Measurements from ENCODE around the gene DNAH17.
A peak's percentile ranks its signal among the peaks of the same experiment; 100 is the strongest.

Gene DNAH17

DNA sequence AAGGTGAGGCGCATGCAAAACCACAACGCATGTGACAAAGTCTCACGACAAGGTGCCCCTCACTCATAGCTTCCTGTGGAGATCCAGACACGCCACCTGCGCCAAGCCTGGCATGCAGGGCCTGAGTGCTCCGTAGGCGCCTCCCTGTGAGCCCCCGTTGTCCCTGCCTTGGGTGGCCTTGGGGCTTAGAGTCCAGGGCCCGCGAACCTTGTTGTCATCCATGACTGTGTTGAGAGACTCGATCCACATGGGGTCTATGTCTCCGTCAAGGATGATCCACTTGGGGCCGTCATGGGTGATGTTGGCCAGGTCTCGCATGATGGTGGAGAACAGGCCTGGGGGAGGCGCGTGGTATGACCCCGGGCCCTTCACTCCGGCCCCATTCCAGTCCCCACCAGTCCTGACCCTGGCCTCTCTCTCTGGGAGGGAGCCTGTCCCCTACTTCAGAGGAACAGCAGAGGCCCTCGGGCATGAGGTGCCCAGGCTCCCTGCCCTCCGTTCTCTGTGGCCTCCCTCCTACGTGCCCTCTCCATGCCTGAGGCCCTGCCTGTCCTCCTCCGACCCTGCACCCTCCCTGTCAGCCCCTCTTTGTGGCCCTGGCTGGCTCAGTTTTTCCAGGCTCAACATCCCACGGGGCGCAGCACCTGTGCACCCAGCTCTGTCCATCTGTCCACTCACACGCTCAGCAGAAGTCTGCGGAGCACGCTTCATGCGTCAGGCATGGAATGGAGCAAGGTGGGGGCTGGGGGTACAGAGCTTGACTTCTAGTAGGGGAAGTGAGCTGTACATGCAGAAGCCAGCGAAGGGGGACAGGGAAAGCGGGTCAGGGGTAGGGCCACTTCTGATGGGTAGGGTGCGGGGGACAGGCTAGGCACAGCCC lies 85.7 kb downstream of the DNAH17 start:
- no peak for DNase-seq

DNA sequence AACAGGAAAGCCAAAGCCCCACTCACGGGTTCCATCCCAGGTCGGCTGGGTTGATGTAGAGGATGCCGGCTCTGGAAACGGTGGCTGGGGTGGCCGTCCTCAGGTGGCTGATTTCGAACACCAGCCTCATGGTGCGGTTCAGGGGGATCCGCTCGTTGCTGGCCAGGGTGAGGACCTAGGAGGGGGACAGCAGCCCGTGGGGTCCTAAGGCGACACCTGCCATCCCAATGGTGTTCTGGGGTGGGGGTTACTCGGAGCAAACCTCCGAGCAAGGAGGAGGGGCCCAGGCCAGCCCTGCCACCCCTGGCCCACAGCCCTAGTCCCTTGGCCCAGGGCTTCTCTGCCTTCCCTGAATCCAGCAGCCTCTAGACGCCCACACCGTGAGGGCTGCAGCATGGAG lies 86.5 kb downstream of the DNAH17 start:
- no peak for DNase-seq

DNA sequence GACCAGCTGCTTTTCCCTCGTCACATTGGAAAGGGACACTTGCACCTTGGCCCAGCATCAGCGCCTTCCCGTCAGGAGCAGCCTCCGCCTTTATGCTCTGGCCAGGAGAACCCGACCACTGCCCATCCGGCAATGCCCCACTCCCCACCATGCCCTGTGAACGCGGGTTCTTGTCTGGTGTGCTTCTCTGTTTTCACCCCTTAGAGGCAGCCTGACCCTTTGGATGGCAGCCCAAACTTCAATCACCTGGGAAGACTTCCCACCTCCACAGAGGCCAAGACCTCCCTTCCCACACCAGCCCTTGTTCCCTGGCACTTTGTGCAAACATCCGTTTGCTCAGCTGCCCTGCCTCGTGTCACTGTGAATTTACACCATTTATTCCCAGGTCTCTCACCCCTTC lies 87.0 kb downstream of the DNAH17 start:
- no peak for DNase-seq

DNA sequence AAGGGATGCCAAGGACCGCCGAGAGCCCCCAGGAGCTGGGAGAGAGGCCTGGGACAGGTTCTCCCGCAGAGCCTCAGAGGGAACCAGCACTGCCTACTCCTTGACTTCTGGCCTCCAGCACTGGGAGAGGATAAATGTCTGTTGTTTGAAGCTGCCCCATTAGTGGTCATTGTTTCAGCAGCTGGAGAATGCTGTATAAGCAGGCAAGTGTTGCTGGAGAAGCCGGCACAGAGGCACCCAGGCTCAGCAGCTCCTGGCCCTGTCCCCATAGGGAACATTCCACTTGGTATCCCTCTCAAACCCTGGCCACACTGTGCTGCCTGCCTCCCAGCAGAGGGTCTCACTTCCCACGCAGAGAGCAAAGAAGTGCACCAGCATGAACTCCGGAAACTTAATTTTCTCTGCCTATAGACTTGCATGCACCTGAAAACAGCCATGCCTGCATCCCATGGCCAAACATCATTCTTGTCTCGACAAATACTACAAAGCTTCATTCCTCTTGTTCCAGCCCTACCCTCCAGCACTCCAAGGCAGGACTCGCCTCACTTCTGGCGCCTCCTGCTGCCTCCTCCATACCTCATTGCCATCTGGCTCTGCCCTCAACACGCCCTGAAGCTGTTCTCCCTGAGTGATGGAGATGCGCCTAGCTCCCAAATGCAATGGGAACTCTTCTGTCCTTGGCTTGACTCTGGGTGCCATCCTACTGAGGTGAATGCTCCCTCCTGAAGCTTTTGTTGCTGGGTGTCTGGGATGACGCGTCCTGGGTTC lies 88.1 kb downstream of the DNAH17 start:
- no peak for DNase-seq

DNA sequence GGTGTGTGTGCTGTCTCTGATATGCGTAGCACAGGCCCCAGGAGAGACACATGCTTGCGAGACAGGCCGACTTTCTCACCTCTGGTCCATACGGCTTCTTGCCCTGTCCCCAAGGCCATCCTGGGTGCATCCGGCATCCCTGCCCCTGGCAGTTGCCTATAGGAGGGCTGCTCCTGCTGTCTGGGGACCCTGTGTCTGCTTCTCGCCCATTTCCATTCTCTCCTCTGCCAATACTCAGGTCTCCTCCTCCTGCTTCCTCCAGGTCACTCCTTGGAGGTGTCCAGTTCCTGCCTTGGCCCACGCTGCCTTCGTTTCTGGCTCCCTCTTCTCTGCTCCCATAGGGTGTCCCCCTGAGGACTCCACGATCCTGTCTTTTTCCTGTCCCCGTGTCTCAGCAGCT lies 89.0 kb downstream of the DNAH17 start:
- no peak for DNase-seq

DNA sequence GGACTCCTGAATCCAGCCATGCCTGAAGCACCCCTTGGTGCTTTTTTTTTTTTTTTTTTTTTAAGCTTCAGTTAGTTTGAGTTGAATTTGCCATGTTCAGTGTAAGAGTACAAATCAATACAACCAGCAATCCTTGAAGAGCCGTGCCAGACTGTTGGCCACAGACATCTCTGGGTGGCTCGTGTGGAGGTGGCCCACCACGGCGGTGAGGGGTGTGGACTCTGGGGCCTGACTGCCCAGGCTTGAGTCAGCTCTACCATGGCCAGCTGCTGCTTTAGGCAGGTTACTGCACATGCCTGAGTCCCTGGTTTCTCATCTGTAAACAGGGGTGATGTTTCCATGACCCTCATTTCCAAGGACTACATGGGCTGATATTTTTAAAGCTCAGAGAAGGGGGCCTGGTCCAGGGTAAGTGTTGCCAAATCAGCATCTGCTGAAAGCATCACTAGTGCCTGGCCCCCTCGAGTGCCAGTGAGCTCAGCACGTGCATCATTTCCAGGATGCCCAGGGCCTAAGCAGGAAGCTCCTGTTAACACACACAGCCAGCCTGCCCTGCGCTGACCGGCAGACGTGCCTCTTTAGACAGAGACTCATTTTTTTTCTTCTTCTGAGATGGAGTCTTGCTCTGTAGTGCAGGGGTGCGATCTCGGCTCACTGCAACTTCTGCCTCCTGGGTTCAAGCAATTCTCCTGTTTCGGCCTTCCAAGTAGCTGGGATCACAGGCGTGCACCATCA lies 90.1 kb downstream of the DNAH17 start:
- DNase-seq, result no peak

DNA sequence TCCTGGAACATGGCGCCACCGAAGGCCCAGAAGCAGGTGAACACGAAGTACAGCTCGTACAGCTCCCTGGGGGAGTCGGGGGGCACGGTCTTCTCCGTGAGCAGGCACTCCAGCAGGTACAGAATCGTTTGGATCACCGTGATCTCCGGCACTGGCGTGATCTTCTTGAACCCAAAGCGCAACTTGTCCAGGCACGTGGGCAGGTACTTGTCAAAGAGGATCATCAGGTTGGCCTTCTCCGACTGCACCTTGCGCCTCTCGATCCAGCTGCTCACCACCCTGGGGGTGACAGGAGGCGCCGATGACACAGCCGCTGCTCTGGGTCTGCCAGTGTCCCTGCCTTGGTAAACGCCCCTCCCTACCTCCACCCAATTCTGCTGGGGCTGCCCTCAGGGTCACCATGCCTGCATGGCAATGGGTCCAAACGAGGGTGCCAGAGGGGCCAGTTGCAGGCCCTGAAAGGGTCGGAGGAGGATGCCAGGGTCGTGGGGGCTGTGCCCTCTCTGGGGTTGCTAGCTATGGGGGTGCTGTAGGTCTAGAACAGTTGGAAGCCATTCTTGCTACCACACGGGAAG lies 90.9 kb downstream of the DNAH17 start:
- DNase-seq, result no peak

DNA sequence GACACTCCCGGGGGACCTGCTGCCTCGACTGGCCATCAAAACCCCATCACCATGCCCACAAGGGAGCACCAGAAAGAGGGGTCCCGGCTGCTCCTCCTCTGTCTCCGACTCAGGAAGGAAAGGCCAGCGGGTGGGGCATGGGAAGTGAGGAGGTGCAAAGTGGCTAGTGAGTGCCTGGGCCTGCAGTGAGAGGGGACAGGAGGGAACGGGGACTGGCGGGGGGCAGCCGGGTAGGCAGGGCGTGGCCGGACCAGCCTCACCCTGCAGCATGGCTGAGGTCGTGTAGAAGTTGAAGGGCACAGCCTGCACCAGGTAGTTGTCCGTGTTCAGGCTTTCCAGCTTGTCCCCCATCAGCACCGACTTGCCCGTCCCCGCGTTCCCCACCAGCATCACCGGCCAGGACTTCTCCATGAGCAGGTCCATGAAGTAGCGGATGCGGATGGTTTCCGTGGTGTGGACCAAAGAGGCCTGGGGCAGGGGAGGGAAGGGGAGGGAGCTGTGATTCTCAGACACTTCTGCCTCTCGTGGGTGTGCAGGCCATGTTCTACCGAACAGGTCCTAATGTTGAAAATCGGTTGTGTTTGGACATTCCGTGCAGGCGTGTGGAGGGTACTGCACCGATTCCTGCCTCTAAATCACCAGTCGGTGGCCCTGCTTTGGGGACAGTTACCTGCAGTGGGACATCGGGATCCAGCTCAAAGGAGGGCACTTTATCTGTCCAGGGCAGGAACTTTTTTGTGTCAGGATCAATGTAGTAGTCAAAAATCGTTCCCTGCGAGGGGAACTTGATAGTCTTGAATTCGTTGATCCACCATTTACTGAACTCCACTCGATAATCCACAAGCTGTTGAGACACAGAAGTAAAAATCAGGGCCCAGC lies 91.7 kb downstream of the DNAH17 start:
- no peak for DNase-seq

DNA sequence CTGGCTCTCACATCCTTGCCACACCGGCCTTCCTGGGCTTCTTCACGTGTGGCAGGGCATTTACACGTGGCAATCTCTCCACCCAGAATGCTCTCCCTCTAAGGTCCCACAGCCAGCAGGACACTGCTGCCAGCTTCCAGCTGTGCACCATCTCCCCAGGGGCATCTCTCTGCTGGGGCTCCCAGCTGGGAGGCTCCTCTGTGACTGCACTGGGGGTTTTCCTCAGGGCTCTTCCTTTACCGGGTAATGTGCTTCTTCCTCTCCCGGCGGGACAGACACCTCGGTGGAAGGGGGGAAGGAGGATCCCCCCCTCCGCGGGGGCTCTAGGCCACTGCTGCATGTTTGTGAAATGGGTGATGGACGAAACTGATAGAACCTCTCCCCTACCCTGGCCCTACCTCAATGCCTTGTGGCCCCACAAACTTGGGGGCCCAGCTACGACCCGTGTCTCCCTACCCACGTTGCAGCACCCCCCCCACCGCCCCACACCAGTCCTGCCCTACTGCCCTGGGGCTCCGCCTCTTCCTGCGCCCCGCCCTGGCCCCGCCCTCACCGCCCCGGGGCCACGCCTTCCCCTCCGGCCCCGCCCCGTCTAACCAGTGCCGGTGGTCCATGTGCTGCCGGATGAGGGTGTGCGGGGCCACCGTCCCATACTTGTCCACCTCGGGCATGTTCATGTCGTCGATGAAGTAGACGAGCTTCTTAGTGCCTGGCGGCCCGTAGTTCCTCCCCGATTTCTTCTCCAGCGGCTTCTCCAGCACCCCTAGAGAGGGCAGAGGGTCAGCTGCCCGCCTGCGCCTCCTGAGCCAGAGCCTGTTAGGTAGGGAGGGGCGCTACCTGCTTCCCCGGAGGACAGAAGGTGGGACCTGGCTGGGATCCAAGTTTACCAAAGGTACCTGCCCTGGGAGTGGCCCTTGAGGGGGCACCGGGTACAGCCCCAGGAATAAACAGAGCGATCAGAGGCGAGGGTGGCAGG lies 92.6 kb downstream of the DNAH17 start:
- DNase-seq, result no peak

DNA sequence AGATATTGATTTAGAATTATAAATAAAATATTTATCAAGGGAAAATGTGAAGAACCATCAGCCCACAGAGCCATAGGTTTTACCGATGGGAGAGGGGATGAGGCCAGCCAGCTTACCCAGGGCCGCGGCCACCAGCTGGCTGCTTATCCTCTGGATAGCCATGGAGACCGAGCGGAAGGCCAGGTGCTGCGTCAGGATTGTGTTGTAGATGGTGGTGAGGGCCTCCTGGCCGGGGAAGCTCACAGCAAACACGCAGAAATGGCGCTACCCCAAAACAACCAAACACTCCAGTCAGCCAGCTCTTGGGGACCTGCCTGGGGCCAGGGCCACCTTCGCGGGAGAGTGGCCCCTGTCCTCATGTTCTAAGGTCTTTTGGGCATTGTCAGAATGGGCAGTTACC lies 97.8 kb downstream of the DNAH17 start:
- no peak for DNase-seq

DNA sequence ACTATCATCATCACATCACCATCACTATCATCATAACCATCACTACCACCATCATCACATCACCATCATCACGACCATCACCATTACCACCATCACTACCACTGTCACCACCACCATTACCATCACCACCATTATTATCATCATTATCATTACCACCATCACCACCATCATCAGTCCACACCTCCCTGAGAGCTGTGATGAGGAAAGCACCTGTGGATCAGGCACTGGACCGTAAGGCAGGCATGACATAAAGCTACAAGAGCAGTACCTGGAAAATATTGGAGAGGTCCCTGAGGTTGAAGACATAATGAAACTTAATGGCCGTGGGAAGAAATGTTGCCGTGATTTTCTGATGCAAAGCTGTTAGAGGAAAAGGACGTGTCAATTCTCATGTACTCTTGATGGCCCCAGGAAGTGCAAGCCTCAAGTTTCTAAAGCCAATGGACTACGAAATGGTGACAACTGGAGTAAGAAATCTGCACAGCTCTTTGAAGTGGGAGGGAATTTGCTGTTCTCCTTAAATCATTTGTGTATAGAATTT lies 98.4 kb downstream of the DNAH17 start:
- no peak for DNase-seq

DNA sequence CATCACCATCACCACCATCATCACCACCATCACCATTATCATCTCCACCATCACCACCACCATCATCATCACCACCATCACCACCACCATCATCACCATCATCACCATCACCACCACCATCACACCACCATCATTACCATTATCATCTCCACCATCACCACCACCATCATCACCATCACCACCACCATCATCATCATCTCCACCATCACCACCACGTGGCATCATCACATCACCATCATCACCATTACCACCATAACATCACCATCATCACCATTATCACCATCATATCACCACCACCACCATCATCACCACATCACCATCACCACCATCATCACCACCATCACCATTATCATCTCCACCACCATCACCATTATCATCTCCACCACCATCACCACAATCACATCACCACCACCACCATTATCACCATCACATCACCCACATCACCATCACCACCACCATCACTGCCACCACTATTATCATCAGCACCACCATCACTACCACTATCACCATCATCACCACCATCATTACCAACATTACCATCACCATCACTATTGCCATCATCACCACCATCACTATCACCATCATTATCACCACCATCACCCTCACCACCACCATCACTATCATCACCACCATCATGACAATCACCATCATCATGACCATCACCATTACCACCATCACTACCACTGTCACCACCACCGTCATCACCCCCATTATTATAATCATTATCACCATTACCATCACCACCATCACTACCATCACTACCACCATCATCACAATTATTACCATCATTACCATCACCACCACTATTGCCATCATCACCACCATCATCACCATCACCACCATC lies 99.1 kb downstream of the DNAH17 start:
- no peak for DNase-seq

DNA sequence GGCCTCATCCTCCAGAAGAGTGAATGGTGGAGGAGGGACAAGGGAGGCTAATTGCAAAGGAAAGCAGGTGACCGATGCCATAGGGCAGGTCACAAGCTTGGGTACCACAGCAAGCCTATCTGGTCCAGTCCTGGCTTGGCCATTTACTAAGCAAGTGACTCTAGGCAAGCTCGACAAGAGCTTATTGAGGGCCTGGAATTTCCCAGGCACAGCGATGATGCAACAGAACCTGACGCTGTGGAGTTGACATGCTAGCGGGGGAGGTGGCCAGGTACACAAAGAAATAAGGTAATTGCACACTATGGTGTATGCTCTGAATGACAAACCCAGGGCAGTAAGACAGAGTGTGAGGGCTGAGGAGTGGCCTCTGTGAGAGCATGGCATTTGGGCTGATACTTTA lies 100.2 kb downstream of the DNAH17 start:
- peak; percentile 27 for DNase-seq

DNA sequence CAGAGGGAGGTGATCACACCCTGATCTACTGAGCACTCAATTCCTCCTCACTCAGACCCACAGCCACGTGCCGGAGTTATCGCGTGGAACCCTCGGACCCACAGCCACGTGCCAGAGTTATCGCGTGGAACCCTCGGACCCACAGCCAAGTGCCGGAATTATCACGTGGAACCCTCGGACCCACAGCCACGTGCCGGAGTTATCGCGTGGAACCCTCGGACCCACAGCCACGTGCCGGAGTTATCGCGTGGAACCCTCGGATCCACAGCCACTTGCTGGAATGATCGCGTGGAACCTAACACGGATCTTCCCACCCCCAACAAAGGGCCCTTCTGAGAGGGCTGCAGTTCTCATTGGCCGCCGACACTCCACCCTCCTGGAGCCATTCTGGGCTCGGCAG lies 101.0 kb downstream of the DNAH17 start:
- no peak for DNase-seq

DNA sequence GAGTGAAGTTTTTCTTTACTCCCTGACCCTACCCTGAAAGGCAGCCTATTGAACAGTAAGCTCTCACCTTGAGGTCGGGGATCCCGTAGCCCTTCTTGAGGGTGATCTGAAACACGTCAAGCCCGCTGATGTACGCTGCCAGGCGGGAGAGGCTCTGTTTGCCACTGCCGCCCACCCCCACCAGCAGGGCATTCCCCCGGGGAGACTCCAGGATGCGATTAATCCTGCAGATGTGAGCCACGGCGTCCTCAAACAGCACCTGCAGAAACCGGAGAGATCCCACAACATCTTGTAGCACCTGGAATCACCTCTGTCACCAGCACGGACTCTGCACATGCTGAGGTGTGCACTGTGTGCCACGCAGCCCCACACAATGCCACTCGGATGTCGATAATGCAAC lies 102.0 kb downstream of the DNAH17 start:
- DNase-seq, result peak; percentile 32

DNA sequence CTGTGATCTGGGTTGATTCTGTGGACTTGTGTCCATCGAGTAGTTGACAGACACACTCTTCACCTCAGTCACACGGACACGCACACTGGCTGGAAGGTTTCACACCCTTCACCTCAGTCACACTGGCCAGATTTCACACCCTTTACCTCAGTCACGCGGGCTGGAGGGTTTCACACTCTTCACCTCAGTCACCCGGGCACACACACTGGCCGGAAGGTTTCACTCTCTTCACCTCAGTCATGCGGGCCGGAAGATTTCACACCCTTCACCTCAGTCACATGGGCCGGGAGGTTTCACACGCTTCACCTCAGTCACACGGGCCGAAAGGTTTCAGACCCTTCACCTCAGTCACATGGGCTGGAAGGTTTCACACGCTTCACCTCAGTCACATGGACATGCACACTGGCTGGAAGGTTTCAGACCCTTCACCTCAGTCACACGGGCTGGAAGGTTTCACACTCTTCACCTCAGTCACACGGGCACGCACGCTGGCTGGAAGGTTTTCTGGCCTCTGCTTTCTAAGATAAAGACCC lies 102.5 kb downstream of the DNAH17 start:
- DNase-seq, result no peak

DNA sequence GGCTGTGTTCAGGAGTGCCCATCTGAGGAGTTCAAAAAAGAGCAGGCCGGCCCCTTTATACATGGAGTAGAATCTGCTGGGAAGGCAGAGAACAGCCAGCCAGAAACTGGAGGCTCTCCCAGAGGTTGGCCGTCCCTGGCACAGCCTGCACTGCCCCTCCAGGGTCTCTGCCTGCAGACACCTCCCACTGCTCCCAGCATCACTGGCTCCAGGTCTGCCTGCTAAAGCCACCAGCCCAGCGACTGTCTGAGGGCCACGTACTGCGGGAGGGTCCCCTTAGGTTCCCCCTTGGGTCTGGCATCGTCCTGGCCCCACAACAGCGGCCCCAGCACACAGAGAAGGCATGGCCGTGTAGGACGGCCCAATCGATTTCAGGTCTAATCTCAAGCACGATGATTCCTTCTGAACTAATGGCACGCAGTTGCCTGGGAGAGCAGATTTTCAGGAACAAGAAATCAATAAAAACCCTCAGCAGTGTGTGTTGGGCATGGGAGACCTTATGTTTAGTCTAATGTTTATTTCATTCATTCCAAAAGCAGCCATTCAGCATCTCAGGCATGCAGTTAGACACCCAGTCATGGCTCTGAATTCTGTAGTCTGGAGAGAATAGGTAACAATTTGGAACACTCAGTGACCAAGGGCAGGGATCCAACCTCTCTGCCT lies 103.1 kb downstream of the DNAH17 start:
- DNase-seq, result no peak

DNA sequence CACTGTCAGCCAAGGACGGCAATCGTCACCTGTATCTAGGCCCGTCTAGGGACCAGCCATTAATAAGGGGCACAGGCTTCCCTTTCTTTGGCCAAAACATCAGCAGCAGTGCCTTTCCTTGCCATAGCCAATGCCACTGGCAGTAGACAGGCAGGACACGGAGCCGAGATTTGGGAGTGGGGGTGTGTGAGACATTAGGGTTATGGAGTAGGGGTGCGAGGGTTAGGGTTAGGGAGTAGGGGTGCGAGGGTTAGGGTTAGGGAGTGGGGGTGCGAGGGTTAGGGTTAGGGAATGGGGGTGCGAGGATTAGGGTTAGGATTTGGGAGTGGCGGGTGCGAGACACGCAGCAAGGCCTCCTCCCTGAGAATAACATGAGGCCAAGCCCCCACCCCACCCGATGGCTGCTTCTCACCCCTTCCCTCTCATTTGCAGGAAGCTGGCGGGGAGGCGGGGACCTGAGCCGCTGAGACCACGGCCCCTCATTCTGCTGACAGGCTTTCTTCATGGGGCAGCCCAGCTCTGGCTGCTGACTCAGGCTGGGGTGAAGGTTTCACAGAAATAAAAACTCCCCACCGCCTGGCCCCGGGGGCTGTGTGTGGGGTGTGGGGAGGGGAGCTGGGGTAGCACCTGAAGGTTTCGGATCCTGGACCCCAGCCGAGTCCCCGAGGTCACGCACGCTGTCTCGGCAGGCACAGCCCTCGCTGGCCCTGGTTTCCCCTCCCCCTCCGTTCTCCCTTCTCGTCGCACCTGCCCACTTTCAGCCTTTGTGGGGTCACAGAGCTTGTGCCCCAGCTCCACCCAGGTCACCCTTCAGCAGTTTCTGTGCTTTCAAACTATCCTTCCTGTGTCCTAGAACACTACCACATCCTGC lies 104.9 kb downstream of the DNAH17 start:
- no peak for DNase-seq

Measured in NCI-H1436 (cell line).